WTC11 (cell line): ENCODE measurements around the gene KRTAP10-4. TPM values are rescaled to one million over a fixed set of nuclear protein-coding genes. Genes with fewer than 3 reads are reported as not detected.
"Not testable (repeated sequence)": the region's sequence is repeated elsewhere in the genome, so short reads cannot be mapped to it uniquely, and the experiment has no call there.

Experiments
- ATAC-seq: fragments of 200-7000 bp; cut with Tn5 transposase; 2 replicates; pipeline ENCODE4 v1.10.0; 2021; ENCODE audit warnings: mild to moderate bottlenecking, moderate library complexity
- CTCF ChIA-PET: fragments of 300-600 bp; sonication (Branson Sonifier 250); formaldehyde crosslinking; loops from one replicate; lab custom pipeline; 2021; ENCODE audit warnings: antibody characterized with exemption; lab: Charles Lee
- POLR2A ChIA-PET: fragments of 350-600 bp; sonication (Branson Sonifier 250); formaldehyde crosslinking; loops from one replicate; lab custom pipeline; 2021; ENCODE audit warnings: antibody characterized with exemption; lab: Charles Lee
- DNase-seq: peaks from one replicate; pipeline ENCODE4 v3.0.0; 2021; ENCODE audit warnings: low spot score
- H3K27ac Mint-ChIP-seq: 2 replicates; pipeline ENCODE4 v1.8.0; 2021; ENCODE audit warnings: mixed read lengths
- H3K27me3 Mint-ChIP-seq: 2 replicates; pipeline ENCODE4 v1.8.0; 2021; ENCODE audit warnings: low read depth, mild to moderate bottlenecking, moderate library complexity, mixed read lengths
- H3K36me3 Mint-ChIP-seq: 2 replicates; pipeline ENCODE4 v1.8.0; 2021; ENCODE audit warnings: mixed read lengths
- H3K4me1 Mint-ChIP-seq: 2 replicates; pipeline ENCODE4 v1.8.0; 2022; ENCODE audit warnings: mixed read lengths
- H3K4me3 Mint-ChIP-seq: 2 replicates; pipeline ENCODE4 v1.8.0; 2021; ENCODE audit warnings: mild to moderate bottlenecking, moderate library complexity, mixed read lengths
- H3K9me3 Mint-ChIP-seq: 2 replicates; pipeline ENCODE4 v1.8.0; 2021; ENCODE audit warnings: mixed read lengths
- ERG ChIP-seq: fragments of 250-450 bp; sonication (Bioruptor Pico); IDR thresholded peaks from 2 replicates; pipeline ENCODE4 v1.8.0; 2021; ENCODE audit warnings: mild to moderate bottlenecking
- NFATC4 ChIP-seq: fragments of 250-450 bp; sonication (Bioruptor Pico); IDR thresholded peaks from 2 replicates; pipeline ENCODE4 v1.9.0; 2021; ENCODE audit warnings: mild to moderate bottlenecking
- NFE2L1 ChIP-seq: sonication (generic); formaldehyde crosslinking; IDR thresholded peaks from 2 replicates; pipeline ENCODE4 v1.8.1; 2023; ENCODE audit warnings: missing genetic modification reagents
- NFYB ChIP-seq: sonication (generic); formaldehyde crosslinking; conservative IDR thresholded peaks from 2 replicates; pipeline ENCODE4 v1.8.0; 2022; ENCODE audit warnings: low read depth, missing genetic modification reagents
- ZNF138 ChIP-seq: sonication (generic); formaldehyde crosslinking; conservative IDR thresholded peaks from 2 replicates; pipeline ENCODE4 v1.8.1; 2022; ENCODE audit warnings: mild to moderate bottlenecking, moderate library complexity, missing genetic modification reagents
- ZNF219 ChIP-seq: sonication (generic); formaldehyde crosslinking; IDR thresholded peaks from 2 replicates; pipeline ENCODE4 v1.8.0; 2023; ENCODE audit warnings: missing genetic modification reagents, mild to moderate bottlenecking, borderline replicate concordance
- total RNA-seq: library from RNA; stranded (reverse); gene quantifications from 3 replicates; pipeline ENCODE4 v1.2.3, GENCODE V29; 2021
- TF ChIP-seq, protein P1 (sequence below): fragments of 250-450 bp; sonication (Bioruptor Pico); IDR thresholded peaks from 2 replicates; pipeline ENCODE4 v1.9.0; 2021; ENCODE audit warnings: mild to moderate bottlenecking, borderline replicate concordance
- TF ChIP-seq, protein P2 (sequence below): sonication (generic); formaldehyde crosslinking; IDR thresholded peaks from 2 replicates; pipeline ENCODE4 v1.8.0; 2022; ENCODE audit warnings: mild to moderate bottlenecking, missing genetic modification reagents

The KRTAP10-4 gene
- total RNA-seq, 1 experiment from 2014 or later: not detected

DNA sequence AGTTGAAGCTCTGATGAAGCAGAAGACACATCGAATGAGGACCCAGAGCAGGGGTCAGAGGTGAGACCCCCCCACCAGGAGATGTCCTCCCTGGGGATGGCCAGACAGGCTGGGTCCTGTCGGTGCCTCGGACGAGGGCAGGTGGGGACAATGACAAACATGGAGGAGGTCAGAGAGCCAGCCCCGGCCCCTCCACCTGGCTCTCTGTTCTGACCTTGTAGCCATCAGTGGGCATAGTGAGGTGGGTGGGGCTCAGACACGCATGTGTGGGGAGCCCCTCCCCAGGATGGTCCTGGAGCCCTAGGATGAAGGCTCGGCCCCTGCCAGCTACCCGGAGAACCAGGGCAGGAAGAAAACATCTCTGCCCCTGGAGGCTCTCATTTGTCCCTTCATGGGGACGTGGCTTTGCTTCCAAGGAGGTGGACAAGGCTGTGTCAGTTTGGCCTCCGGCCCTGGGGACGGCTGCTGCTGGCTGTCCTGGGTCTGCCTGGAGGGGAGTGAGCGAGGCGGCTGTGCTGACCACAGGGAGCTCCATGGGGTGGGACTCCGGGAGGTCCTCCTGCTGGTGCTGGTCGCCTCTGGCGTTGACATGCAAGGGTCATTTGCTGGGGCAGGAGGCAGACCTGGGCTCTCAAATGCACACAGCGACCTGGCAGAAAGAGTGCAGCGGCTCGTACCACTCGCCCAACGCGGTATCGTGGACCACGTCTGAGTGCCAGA is 16.2 kb downstream of the KRTAP10-4 start:
- H3K36me3 Mint-ChIP-seq: no peaks in the 10 kb centered on the region
- ATAC-seq (no peak), DNase-seq (no peak)
- no peak overlapping the region for H3K27ac Mint-ChIP-seq
- H3K27me3 Mint-ChIP-seq: peaks cover 3% of the 10 kb centered on the region; the same call in 1 of the 2 replicates
- peaks cover 19% of the 10 kb centered on the region for H3K4me1 Mint-ChIP-seq
- TF ChIP-seq, protein P1, sequence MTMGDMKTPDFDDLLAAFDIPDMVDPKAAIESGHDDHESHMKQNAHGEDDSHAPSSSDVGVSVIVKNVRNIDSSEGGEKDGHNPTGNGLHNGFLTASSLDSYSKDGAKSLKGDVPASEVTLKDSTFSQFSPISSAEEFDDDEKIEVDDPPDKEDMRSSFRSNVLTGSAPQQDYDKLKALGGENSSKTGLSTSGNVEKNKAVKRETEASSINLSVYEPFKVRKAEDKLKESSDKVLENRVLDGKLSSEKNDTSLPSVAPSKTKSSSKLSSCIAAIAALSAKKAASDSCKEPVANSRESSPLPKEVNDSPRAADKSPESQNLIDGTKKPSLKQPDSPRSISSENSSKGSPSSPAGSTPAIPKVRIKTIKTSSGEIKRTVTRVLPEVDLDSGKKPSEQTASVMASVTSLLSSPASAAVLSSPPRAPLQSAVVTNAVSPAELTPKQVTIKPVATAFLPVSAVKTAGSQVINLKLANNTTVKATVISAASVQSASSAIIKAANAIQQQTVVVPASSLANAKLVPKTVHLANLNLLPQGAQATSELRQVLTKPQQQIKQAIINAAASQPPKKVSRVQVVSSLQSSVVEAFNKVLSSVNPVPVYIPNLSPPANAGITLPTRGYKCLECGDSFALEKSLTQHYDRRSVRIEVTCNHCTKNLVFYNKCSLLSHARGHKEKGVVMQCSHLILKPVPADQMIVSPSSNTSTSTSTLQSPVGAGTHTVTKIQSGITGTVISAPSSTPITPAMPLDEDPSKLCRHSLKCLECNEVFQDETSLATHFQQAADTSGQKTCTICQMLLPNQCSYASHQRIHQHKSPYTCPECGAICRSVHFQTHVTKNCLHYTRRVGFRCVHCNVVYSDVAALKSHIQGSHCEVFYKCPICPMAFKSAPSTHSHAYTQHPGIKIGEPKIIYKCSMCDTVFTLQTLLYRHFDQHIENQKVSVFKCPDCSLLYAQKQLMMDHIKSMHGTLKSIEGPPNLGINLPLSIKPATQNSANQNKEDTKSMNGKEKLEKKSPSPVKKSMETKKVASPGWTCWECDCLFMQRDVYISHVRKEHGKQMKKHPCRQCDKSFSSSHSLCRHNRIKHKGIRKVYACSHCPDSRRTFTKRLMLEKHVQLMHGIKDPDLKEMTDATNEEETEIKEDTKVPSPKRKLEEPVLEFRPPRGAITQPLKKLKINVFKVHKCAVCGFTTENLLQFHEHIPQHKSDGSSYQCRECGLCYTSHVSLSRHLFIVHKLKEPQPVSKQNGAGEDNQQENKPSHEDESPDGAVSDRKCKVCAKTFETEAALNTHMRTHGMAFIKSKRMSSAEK (CRISPR knock-in tag): no peak
- TF ChIP-seq ZNF138 (CRISPR knock-in tag): no peak
- peaks cover 24% of the 10 kb centered on the region for H3K9me3 Mint-ChIP-seq
- no peak overlapping the region for H3K4me3 Mint-ChIP-seq
- ChIA-PET POLR2A (no interaction called here), CTCF (no interaction called here)

DNA sequence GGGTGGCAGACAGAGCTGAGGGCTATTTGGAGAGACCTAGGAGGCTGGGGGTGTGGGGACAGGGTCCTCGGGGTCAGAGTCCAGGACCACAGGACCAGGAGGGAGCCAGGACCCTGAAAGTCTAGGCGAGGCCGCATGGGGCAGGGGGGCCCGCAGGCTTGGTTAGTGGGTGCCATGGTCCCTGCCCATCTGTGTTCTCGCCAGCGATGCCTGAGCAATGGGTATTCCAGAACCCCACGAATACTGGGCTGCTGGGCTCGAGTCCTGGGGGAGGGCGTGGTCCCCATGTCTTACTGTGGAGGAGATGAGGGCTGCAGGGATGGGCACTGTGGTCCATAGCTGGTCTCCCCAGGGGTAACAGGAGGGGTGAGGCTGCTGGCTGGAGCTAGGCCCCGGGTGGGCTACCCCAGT is 16.8 kb downstream of the KRTAP10-4 start:
- Mint-ChIP-seq H3K4me1 (peaks cover 22% of the 10 kb centered on the region), H3K36me3 (no peaks in the 10 kb centered on the region), H3K27ac (no peak overlapping the region), H3K27me3 (peaks cover 3% of the 10 kb centered on the region; the same call in 1 of the 2 replicates), H3K9me3 (peaks cover 23% of the 10 kb centered on the region), H3K4me3 (no peak overlapping the region)
- POLR2A ChIA-PET: no interaction called here
- TF ChIP-seq NFE2L1 (CRISPR knock-in tag): no peak
- ATAC-seq (no peak), DNase-seq (no peak)
- CTCF ChIA-PET: no interaction called here

- H3K4me3 Mint-ChIP-seq, ATAC-seq, CTCF ChIA-PET, H3K27me3 Mint-ChIP-seq, H3K36me3 Mint-ChIP-seq, DNase-seq, POLR2A ChIA-PET, H3K27ac Mint-ChIP-seq: not testable (repeated sequence)
- peaks cover 24% of the 10 kb centered on the region for H3K4me1 Mint-ChIP-seq
- peaks cover 18% of the 10 kb centered on the region for H3K9me3 Mint-ChIP-seq
Measured at GRCh38 chr21:44590897-44591800, 17.6 kb downstream of the KRTAP10-4 start.

DNA sequence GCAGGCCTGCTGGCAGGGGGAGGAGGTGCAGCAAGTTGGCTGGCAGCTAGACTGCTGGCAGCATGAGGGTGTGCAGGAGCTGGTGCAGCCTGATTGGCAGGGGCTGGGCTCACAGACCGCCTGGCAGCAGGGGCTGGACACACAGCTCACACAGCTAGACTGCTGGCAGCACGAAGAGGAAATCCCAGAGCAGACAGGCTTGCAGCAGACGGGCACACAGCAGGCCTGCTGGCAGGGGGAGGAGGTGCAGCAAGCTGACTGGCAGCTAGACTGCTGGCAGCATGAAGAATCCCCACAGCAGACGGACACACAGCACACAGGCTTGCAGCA is 18.2 kb downstream of the KRTAP10-4 start:
- POLR2A ChIA-PET, DNase-seq, H3K4me3 Mint-ChIP-seq, ATAC-seq, H3K36me3 Mint-ChIP-seq, H3K27me3 Mint-ChIP-seq, H3K27ac Mint-ChIP-seq: not testable (repeated sequence)
- Mint-ChIP-seq H3K4me1 (peaks cover 24% of the 10 kb centered on the region), H3K9me3 (peaks cover 14% of the 10 kb centered on the region)
- CTCF ChIA-PET: interaction anchor here (0.6 to 1.4 kb wide), 4 partner anchors 14 to 81 kb away, joined by 3 to 6 read pairs (median 3); no protein-coding TSS in a partner anchor

GRCh38 chr21:44592446-44593311 is 19.1 kb downstream of the KRTAP10-4 start, which contains the start of gene KRTAP10-6:
KRTAP10-6 (minus strand) TSS chr21:44592505; CDS start chr21:44592484, 21 bp downstream.
- ChIA-PET POLR2A (no interaction called here), CTCF (interaction anchor here (0.6 to 1.4 kb wide), 5 partner anchors 13 to 108 kb away, joined by 3 to 6 read pairs (median 3); no protein-coding TSS in a partner anchor)
- TF ChIP-seq NFATC4: no peak
- TF ChIP-seq ZNF219 (CRISPR knock-in tag): 0 out of 2 replicates have a peak, but pooled peaks have one; percentile 29
- no peak for TF ChIP-seq ERG (CRISPR knock-in tag)
- TF ChIP-seq NFYB (CRISPR knock-in tag): no peak
- TF ChIP-seq, protein P2, sequence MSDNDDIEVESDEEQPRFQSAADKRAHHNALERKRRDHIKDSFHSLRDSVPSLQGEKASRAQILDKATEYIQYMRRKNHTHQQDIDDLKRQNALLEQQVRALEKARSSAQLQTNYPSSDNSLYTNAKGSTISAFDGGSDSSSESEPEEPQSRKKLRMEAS (CRISPR knock-in tag): 0 out of 2 replicates have a peak, but pooled peaks have one; percentile 24
- peak within 1 kb of the TSS; percentile 6; the same call in 1 of the 2 replicates for H3K27ac Mint-ChIP-seq
- H3K9me3 Mint-ChIP-seq: peaks cover 9% of the 10 kb centered on the region; the same call in 1 of the 2 replicates
- ATAC-seq (no peak), DNase-seq (no peak)
- no peaks in the 10 kb centered on the region; the same call in 1 of the 2 replicates for H3K27me3 Mint-ChIP-seq
- H3K4me1 Mint-ChIP-seq: peaks cover 30% of the 10 kb centered on the region
- no peak within 1 kb of the TSS for H3K4me3 Mint-ChIP-seq
- no peaks in the 10 kb centered on the region for H3K36me3 Mint-ChIP-seq
